Activated T-cell treated with anti-CD3 and anti-CD28 coated beads for 1 hour (primary cell): ENCODE results near the gene KRT24.
"Not testable (repeated sequence)": the region's sequence is repeated elsewhere in the genome, so short reads cannot be mapped to it uniquely, and the experiment has no call there.

ENCODE experiments used
- DNase-seq: peaks from one replicate; pipeline ENCODE4 v3.0.0-alpha.2; 2020; ENCODE audit warnings: low read depth

Gene KRT24

DNA sequence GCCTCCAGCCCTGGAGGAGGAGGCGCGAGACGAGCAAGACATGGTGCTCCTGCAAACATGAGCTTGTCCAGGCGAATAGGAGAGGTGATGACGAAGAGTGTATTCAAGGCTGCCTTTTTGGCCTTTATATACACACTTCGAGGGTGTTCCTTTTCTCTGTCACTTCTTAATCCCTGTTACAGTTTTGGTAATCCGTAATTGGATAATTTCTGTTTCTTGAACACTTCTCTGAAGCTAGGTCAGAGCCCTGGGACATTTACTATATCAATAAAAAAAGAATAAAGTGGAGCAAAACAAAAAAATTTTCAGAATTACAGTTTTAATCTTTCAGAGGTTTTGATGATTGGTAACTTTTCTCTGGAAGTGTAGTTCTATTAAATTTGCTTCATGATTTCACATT lies at the start of gene KRT24:
Gene KRT24, minus strand, starts transcription at position 101 of the 400 bp plus-strand sequence. Its CDS starts 59 bp downstream, at position 42.
- DNase-seq: no peak

DNA sequence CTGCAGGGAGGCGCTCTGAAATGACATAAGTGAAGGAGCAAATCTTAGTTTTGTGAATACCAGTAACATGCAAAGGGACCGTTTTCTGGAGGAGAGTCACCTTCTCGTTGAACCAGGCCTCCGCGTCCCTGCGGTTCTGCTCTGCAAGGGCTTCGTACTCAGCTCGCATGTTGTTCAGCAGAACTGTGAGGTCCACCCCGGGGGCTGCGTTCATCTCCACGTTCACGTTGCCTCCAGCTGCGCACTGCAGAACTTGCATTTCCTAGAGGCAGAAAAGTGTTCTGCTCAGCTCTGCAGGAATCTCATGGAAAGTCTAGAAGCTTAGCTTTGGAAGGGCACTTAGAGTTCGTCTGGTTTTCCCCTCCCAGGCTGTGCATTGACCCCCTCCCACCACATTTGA lies 47.5 kb upstream of the KRT24 start:
- DNase-seq: no peak

DNA sequence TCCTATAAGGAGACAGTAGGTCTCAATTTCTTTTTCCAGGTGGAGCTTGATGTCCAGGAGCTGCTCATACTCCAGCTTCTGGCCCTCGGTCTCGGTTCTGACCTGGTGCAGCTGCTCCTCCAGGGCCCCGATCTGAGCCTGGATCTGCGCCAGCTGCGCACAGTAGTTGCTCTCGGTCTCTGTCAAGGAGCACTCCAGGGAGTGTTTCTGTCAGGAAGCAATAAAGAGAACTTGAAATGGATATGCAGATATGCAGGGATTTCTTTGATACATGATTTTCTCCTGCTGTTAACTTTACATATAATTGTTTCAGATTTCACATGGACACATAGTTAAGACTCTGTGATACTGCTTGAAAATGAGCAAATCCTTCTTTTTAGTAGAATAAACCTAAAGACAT lies 46.8 kb upstream of the KRT24 start:
- no peak for DNase-seq

DNA sequence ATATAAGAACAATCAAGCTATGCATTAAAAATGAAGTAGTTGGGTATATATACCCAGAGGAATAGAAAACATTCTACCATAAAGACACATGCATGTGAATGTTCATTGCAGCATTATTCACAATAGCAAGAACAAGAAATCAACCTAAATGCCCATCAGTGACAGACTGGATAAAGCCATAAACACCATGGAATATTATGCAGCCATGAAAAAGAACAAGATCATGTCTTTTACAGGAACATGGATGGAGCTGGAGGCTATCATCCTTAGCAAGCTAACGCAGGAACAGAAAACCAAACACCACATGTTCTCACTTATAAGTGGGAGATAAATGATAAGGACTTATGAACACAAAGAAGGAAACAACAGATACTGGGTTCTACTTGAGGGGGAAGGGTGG lies 45.1 kb upstream of the KRT24 start:
- not testable (repeated sequence) for DNase-seq

DNA sequence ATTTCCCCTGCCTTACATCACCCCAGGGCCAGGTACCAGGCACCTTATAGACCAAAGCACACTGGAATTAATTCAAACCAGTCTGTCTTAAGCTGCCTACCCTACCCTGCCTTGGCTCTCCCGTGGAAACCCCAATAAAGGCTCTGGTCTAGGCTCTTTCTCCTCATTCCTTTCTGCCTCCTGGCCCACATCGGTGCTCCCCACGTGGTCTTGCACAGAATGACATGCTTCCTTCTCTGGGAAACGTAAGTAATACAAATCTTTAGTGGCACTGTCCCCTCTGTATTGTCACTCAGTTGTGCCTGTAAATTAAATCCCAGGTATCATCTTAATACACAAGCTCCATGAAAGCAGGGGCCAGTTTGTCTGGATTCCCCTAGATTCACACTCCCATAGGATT lies 35.0 kb upstream of the KRT24 start:
- no peak for DNase-seq

DNA sequence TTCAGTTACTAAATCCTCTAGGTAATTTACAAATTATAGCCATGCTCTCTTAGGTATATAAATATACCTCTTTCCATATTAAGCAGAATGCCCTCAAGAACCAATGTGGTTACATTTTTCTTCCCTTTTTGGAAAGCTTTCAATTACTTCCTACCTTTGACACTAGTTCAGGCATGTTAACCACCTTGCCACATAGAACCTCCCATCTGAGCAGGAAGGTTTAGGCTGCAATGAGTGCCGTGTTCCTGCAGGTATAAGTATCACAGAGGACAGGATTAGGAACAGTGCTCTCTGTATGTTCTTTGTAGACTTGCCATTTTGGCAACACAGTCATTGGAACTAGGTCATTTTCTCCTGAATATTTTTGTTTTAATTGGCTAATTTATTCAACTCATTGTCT lies 31.5 kb upstream of the KRT24 start:
- no peak for DNase-seq

DNA sequence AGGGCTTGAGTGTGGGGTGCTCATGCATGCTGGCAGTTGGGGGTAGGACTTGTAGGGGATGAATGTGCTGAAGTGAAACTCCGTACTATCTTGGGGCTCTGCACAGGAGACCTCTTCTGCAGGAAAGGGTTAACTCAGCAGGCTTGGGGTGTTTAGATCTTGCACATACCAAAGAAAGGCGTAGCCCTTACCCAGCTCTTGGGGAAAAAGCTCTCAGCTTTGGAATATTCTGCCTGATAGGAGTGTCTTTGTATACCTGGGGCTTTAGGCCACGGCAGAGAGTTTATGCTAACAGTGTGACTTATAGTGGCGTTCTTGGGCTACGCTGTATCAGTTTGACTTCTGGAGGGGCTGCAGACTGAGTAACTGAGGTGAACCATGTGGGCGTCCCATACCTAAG lies 30.5 kb upstream of the KRT24 start:
- no peak for DNase-seq

DNA sequence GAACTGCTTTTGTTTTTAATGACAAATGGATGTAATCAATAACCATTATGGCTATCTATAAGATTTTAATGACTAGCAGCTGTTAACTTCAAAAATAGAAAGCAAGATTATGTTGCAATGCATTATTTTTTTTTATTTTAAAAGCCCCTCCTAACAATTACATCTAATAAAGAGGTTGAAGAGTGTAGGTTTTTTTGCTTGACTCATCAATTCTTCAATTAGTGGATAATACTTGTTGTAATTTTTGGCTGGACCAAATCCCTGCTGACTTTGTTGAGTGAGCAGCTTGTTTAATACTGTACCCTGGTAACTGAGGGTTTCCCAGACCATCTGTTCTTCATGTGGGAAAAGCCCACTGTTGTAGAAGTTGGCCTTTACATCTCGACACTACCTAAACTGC lies 27.4 kb upstream of the KRT24 start:
- no peak for DNase-seq

DNA sequence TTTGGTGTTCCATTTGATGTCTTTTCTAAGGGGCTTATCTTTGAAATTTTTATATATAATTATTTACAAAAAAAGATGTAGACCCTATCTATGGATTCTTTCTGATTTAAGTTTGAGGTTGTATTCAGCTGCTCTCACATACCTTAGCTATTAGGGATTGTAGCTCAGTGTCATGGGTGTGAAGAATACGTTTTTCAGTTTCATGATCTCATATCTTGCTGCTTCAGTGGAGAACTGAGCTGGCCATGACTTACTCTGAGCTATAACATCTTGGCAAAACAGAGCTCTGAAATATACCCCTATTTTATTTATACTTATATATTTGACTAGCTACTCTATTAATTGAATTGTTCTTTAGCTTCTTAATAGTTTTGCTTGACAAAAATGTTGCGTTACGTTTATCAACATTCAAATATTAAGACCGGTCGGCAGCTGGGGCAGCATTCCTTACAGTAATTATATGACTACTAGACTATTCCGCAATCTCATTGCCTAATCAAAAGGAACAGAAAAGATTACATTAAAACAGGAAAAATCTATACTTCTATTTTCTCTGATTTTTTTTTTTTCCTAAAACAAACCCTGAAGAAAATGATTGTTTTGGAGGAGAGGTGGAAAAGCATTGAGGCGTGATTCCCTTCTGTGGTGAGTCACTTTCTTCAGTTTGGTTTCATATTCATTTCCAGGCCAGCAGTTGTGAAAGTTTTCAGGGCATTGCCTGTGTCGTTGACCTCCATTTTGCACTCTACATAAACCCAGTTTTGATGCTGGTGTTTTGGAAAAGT lies 24.1 kb upstream of the KRT24 start:
- DNase-seq: no peak

DNA sequence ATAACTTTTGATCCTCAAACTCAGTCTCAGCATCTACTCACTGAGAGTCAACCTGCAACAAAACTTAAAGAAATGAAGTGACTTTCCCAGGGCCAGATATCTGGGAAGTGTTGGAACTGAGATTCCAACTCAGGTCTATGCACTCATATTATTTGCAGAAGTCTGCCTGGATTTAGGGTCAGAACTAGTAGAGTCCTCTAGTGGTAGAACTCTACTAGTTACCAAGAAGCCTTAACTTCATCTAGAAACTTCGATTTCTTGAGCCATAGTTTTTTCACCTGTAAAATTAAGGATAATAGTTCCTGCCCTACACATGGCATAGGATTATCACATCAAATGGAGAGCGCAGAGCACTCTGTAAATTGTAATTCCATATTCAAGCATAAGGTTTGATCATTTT lies 23.4 kb upstream of the KRT24 start:
- no peak for DNase-seq

DNA sequence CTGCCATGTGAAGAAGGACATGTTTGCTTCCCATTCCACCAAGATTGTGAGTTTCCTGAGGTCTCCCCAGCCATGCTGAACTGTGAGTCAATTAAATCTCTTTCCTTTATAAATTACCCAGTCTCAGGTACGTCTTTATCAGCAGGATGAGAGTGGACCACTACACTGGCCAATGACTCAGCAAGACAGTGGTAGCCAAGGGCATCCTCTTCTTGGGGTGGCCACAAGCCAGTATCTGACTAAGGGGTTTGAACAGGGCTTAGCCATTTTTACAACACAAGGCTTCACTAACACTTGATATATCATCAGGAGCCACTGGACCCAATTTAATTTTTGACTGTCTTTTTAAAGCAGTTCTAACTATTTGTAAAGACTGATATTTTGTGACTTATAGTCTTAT lies 21.1 kb upstream of the KRT24 start:
- no peak for DNase-seq

DNA sequence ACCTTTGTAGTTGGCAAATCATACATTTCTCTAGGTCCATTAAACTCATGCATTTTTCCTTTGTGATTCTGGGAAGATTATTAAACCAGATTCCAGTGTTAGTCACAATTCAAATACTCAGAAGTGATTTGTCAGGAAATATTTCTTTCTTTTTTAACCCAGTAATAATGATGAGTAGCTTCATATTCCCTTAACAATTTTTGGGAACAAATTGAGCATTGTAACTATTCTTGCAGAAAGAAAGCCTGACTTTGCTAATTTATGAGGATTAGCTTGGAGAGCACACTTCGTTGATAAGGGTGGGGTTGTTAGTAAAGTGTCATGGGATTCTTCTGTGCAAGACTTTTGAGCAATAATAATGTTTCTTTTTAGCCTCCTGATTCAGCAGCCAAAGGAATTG lies 18.7 kb upstream of the KRT24 start:
- DNase-seq: no peak

DNA sequence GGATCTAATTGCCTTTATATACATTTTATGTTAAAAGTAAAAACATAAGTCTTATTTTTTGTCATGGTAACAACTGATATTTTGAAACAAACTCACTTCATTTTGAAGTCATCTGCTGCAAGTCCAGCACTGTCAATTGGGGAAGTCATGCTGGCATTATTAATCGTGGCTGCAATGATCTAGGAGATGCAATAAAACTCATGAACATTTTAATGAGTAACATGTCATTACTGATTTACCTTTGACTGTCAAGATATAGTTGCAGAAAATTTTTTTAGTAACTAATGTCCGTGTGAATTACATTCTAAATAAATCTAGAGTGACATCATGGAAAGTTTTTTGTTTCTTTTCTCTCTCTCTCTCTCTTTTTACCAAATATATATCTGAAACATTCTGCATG lies 17.3 kb upstream of the KRT24 start:
- no peak for DNase-seq

DNA sequence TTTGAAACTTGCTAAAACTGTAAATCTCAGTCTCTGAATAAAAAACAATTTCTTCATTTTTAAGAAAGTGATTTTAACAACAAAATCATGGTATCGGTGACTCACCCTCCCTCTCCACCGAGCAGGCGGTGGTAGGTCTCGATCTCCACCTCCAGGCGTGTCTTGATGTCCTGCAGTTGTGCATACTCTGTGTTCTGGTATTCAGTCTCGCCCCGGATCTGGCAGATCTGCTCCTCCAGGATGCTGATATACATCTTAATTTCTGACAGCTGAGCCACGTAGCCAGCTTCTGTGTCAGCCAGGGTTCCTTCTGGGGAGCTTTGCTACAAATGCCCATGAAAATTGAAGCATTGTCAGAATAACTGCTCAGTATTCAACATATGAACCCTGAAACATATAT lies 15.4 kb upstream of the KRT24 start:
- DNase-seq: no peak

DNA sequence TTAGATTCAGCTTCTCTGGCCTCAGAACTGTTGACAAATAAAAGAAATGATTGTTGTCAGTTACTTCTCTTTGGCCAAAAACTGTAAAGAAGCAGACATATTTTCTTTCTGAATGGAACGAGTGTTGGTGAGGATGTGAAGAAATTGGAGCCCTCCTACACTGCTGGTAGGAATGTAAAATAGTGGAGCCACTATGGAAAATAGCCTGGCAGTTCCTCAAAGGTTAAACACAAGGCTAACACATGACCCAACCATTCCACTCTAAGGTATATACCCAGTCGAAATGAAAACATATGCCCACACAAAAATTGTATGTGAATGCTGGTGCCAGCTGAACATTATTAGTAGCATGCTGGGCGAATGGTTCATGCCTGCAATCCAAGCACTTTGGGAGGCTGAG lies 14.2 kb upstream of the KRT24 start:
- DNase-seq: no peak

DNA sequence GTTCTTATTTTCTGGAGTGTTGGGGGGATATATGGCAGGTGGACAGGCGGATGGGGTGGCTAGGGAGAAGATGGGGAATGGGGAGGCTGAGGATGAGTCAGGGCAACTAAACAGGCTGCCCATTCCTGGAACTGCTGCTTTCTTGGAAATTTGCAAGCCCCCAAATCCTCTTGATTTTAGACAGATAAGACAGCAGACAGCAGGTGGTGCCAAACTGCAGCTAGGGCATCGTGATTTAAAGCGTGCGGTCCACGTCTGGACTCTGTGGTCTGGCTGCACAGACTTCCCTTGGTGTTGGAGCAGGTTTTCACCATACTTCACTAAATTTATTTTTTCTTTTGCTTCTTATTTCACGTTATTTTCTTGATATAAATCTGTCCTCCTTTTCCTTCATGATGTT lies 10.9 kb upstream of the KRT24 start:
- no peak for DNase-seq

DNA sequence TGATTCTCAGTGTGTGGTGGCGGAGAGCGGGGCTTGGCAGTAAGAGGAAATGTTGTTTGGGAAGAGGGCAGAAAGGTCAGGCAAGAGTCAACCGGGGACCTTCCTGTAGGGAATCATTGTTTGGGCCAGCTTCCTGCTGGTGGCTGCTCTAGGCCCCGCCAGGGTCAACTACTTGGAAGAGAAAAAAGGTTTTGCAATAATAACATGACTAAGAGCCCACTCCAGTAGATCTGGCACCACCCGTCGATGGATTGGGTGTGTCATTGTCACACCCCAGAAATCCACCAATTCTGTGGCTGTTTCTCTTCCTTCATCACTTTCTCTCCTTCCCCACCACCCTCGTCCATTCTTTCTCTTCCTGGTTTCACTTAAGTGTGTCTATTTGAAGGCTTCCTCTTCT lies 4.2 kb upstream of the KRT24 start:
- DNase-seq: no peak

DNA sequence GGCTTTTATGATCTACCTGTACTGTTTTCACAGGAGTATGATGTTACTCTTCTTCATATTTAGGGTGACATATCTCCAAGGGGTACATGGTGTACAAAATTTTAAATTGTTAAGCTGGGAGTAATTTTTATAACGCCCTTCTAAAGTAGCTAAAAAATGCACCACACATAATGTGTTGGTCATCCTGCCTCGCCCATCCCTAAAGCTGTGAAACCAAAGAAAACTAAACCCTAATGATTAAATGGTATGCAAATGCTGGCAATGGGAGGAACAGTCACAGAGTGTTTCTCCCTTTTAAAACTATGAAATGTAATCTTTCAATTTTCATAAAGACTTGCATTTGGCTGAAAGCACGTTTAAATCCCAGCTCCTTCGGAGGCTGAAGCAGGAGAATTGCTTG lies 2.0 kb upstream of the KRT24 start:
- no peak for DNase-seq

DNA sequence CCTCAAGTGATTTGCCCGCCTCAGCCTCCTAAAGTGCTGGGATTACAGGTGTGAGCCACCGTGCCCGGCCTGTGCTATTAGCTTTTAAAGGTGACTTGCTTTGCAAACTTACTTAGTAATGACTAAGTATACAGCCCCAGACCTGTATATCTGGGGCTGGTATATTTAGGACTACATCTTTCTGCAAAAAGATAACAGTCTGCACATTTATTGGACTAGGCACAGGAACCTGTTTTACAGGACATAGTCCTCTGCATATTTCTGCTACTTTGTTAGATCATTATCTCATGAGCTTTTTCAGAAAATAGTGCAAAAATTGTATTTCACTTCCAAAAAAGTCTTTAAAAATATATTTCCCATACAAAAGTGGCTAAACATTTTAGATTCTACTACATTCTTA lies 1.3 kb downstream of the KRT24 start:
- DNase-seq: no peak

DNA sequence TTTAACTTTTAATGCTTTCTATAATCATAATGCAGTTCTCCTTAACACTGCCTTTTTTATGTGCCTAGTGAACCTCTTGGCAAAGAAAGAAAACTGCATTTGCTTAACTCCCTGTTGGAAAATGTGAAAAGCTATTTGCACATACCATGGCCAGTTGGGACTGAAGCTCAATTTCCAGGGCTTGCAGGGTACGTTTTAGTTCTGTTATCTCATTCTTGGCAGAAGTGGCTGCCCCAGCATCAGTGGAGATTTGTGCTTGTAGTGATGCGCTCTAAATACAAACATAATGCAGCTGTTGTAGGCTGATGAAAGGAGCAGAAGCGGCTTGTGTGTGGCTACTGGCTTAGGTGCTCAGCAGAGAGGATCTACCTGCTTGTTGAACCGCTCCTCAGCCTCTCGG lies 3.7 kb downstream of the KRT24 start:
- DNase-seq: no peak

DNA sequence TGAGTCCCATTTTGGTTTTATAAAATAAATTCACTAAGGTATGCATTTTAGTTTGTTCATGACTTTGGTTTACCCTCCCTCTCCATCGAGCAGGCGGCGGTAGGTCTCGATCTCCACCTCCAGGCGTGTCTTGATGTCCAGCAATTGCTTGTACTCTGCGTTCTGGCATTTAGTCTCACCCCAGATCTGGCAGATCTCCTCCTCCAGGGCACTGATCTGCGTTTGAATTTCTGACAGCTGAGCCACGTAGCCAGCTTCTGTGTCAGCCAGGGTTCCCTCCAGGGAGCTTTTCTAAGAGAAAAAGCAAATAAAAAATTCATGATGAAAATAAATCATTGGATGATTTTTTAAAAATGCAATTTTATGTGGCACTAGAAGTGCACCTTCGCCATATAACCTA lies 4.2 kb downstream of the KRT24 start:
- no peak for DNase-seq

DNA sequence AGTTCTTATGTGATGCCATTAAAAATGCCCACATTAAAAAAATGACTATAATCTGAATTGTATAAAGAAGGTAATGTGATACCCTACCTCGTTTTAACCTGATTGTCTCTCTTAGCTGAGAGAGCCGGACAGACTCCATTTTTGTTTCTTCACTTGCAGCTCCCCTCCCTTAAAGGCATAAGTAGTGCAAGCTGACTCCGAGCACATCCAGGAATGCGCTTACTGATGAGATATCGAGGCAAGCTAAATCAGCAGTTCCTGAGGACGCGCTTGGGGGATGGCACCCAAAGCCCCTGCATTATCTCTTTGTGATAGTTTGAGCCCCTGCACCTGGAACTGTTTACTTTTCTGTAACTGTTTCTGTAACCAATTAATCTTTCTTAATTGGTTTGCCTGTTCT lies 6.3 kb downstream of the KRT24 start:
- no peak for DNase-seq

DNA sequence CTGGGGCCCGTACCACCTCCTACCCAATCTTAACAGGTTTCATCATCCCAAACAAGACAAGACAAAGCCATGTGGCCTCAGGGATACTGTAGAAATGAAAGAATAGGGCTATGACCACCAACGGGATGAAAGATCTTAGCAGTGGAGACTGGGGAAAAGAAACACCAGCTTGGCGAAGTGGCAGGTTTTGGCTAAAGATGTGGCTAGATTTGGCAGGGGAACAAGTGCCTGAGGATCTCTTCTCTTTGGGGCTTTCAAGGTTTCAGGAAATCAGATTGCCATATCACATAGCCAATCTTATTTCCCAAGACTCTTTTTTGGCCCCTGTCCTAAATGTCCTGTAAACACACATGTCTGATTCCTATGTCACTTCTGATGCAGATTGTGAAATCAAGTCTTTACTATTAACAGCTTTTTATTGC lies 6.9 kb downstream of the KRT24 start:
- DNase-seq: no peak

DNA sequence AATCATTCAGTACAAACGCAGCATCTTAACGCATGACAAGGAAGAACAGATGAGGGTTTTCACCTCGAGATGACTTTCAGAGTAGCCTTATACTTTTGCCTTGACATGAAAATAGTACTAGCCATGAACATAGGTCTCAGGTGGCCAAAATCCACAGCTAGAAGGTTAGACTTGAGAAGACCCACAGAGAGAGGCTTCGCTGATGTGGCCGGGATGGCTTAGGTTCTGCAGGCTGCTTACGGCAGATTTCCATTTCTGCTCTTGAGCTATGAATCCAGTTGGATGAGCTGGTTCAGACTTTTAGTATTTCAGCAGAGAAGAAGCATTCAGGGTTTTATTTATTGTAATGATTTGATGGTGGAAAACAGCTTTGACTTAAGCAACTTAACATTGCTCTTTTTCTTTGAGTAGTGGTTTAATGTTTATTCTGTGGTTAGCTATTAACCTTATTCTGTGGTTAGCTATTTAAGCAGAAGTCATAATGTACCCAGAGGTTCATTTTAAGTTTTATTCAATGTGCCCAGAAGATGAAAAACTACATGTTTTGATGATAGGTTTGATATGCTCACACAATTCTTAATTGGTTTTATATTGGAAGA lies 7.6 kb downstream of the KRT24 start:
- DNase-seq: no peak
